Measurements from ENCODE around the gene P2RX2. TPM values are rescaled to one million over a fixed set of nuclear protein-coding genes. Genes with fewer than 3 reads are reported as not detected.
A peak's percentile ranks its signal among the peaks of the same experiment; 100 is the strongest.

P2RX2 gene
- total RNA-seq, 5 donors from 2014 or later (not counting 1 experiment from before 2014, with no cell fraction given) = not detected

DNA sequence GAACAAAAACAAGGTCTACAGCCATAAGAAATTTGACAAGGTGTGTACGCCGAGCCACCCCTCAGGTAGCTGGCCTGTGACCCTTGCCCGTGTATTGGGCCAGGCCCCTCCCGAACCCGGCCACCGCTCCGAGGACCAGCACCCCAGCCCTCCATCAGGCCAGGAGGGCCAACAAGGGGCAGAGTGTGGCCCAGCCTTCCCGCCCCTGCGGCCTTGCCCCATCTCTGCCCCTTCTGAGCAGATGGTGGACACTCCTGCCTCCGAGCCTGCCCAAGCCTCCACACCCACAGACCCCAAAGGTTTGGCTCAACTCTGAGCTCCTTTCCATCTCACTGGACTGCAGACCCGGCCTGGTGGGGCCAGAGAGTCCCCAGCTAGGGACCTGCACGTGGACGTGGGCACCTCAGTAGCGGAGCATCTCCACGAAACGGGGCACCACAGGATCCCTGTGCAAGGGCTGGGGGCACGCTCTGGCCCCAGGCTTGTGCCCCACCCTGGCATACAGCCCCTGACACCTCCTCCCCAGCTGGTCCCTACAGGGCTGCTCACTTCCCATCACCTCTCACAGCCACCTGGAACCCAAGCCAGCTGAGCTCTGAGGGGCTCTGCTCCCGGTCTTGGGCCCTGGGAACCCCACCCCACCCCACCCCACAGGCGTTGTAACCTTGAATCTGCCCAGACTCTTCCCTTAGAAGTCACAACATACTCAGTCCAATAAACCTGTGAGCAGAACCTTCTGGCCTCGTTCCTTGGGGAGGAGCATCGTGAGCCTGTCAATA lies 3.3 kb downstream of the P2RX2 start:
- peaks cover 9 to 32% of the 10 kb centered on the region in 2 experiments for H3K27me3 ChIP-seq (replicated peaks in 1 of 2; ENCODE audit: control insufficient read depth in 2 of 2, extremely low read depth in 1 of 2, insufficient read depth in 2 of 2, low read length in 1 of 2)
- ChIA-PET POLR2A (no interaction called here), CTCF (no interaction called here)
- H3K27ac ChIP-seq (ENCODE audit: low read length) = no peak overlapping the region
- 84% methylated on average over 21 of the region's 21 CpGs for WGBS (ENCODE audit: insufficient coverage)
- peaks cover 0 to 3% of the 10 kb centered on the region in 2 experiments for H3K4me1 ChIP-seq (ENCODE audit: control insufficient read depth in 1 of 2, extremely low read depth in 1 of 2, insufficient read depth in 2 of 2, low read length in 2 of 2)
- peaks cover 6% of the 10 kb centered on the region for H3K9me3 ChIP-seq
- Mint-ChIP-seq H3K27me3 (peaks cover 12 to 21% of the 10 kb centered on the region in 2 donors), H3K27ac (no peak overlapping the region), H3K9me3 (no peaks in the 10 kb centered on the region), H3K36me3 (peaks cover 5% of the 10 kb centered on the region), H3K4me3 (no peak overlapping the region), H3K4me1 (peaks cover 6 to 15% (median 8%) of the 10 kb centered on the region in 3 donors)
- no peak for DNase-seq
- H3K36me3 ChIP-seq (ENCODE audit: control insufficient read depth in 2 of 2, extremely low read depth in 1 of 2, insufficient read depth in 1 of 2, low read length in 1 of 2) = peaks cover 4 to 10% of the 10 kb centered on the region in 2 donors
- no peak for ATAC-seq (replicated peaks in 1 of 4)
- H3K4me3 ChIP-seq (ENCODE audit: control insufficient read depth in 1 of 2, extremely low read depth in 1 of 2, low read length in 1 of 2) = no peak overlapping the region

- Mint-ChIP-seq H3K4me1 (peaks cover 5 to 14% (median 6%) of the 10 kb centered on the region in 3 donors), H3K27me3 (peaks cover 7 to 15% of the 10 kb centered on the region in 2 donors), H3K36me3 (peaks cover 5% of the 10 kb centered on the region), H3K9me3 (no peaks in the 10 kb centered on the region), H3K4me3 (no peak overlapping the region), H3K27ac (no peak overlapping the region)
- Histone ChIP-seq H3K4me3 (ENCODE audit: control insufficient read depth in 1 of 2, extremely low read depth in 1 of 2, low read length in 1 of 2) (no peak overlapping the region), H3K9me3 (peaks cover under 1% of the 10 kb centered on the region), H3K27ac (ENCODE audit: low read length) (no peak overlapping the region), H3K27me3 (replicated peaks in 1 of 2; ENCODE audit: control insufficient read depth in 2 of 2, extremely low read depth in 1 of 2, insufficient read depth in 2 of 2, low read length in 1 of 2) (peaks cover 3 to 28% of the 10 kb centered on the region in 2 experiments), H3K4me1 (ENCODE audit: control insufficient read depth in 1 of 2, extremely low read depth in 1 of 2, insufficient read depth in 2 of 2, low read length in 2 of 2) (peaks cover 0 to 3% of the 10 kb centered on the region in 2 experiments), H3K36me3 (ENCODE audit: control insufficient read depth in 2 of 2, extremely low read depth in 1 of 2, insufficient read depth in 1 of 2, low read length in 1 of 2) (peaks cover 4 to 10% of the 10 kb centered on the region in 2 donors)
- DNase-seq (no peak), ATAC-seq (replicated peaks in 1 of 4) (peak in 1 of 4 experiments; percentile 7)
- 86% methylated on average over 9 of the region's 11 CpGs for WGBS (ENCODE audit: insufficient coverage)
- CTCF ChIA-PET = no interaction called here
- POLR2A ChIA-PET = no interaction called here
Observed at GRCh38 chr12:132622437-132623071, 4.0 kb downstream of the P2RX2 start.

DNA sequence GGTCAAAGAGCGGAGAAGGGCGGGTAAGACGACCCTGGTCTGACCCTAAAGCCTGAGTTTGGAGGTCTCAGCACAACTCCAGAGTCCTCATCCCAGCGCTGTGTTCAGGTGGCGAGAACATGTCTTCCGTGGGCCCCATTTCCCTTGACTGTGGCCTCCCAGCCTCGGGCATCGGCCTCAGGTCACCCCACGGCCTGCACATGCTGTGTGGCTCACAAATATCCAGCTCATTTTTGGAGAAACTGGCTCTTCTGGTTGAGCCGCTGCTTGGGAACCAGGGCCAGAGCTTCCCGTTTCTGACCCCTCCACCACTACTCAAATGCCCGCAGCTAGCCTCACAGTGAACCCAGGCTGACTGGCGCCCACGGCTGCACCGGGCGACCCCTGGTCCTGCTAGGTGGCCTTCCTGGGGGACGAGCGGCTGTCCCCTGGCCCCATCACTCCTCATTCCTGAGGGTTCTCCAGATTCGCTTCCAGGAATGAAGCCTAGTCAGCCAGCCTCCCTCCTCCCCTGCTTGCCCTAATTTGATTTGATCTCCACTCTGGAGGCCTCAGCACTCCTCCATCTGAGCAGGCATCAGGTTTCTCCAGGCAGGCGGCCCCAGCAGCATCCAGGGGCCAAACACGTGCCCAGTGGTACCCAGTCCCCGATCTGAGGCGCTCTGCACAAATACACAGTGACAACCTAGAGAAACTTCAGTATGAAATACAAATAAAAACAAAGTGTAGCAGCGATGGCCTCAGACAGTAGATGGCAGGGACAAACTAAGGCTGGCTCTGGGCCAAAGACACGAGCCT lies 4.7 kb downstream of the P2RX2 start:
- H3K27me3 ChIP-seq (replicated peaks in 1 of 2; ENCODE audit: control insufficient read depth in 2 of 2, extremely low read depth in 1 of 2, insufficient read depth in 2 of 2, low read length in 1 of 2) = peaks cover 0 to 21% of the 10 kb centered on the region in 2 experiments
- ChIA-PET CTCF (no interaction called here), POLR2A (no interaction called here)
- H3K27me3 Mint-ChIP-seq = peaks cover 0 to 7% of the 10 kb centered on the region in 2 donors
- H3K4me1 Mint-ChIP-seq = peaks cover 0 to 7% (median 0%) of the 10 kb centered on the region in 3 donors
- no peak for ATAC-seq (replicated peaks in 1 of 4)
- DNase-seq = no peak
- no peak overlapping the region for H3K27ac Mint-ChIP-seq
- no peak overlapping the region for H3K4me3 ChIP-seq (ENCODE audit: control insufficient read depth in 1 of 2, extremely low read depth in 1 of 2, low read length in 1 of 2)
- peaks cover 4 to 10% of the 10 kb centered on the region in 2 donors for H3K36me3 ChIP-seq (ENCODE audit: control insufficient read depth in 2 of 2, extremely low read depth in 1 of 2, insufficient read depth in 1 of 2, low read length in 1 of 2)
- no peak overlapping the region for H3K4me3 Mint-ChIP-seq
- H3K9me3 Mint-ChIP-seq = no peaks in the 10 kb centered on the region
- H3K4me1 ChIP-seq (ENCODE audit: control insufficient read depth in 1 of 2, extremely low read depth in 1 of 2, insufficient read depth in 2 of 2, low read length in 2 of 2) = peaks cover 0 to 1% of the 10 kb centered on the region in 2 experiments
- no peak overlapping the region for H3K27ac ChIP-seq (ENCODE audit: low read length)
- H3K36me3 Mint-ChIP-seq = peaks cover 5% of the 10 kb centered on the region
- no peaks in the 10 kb centered on the region for H3K9me3 ChIP-seq
- 84% methylated on average over 16 of the region's 25 CpGs for WGBS (ENCODE audit: insufficient coverage)

DNA sequence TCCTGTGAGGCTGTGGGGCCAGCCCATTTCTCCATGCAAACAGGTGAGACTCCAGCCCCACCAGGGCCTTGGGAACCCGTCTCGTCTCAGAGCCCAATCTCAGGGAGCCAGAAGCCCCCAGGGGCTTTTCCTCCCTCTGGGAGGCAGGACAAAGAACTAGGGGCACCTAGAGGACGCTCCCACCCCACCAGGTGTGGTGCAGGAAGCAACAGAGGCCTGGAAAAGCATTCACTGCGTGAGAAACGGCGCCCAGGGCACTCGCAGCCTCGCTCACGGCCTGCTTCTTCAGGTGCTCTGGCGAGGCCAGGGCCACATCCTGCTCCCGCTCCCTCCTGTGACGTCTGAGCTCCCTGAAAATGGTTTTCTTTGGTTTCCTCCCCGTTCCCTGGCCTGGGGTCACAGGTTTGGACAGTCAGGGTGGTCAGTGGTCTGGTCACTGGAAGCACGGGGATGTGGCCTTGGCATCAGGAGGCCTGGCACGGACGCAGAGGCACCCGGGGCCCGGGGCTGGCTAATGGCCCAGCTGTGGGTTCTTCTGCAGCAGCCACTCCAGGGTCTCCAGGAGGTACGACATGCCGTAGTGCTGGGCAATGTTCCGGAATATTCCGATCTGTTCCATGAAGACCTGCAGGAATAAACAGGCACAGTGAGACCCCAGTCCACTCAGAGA lies 5.7 kb downstream of the P2RX2 start:
- CTCF ChIA-PET = no interaction called here
- POLR2A ChIA-PET = no interaction called here

DNA sequence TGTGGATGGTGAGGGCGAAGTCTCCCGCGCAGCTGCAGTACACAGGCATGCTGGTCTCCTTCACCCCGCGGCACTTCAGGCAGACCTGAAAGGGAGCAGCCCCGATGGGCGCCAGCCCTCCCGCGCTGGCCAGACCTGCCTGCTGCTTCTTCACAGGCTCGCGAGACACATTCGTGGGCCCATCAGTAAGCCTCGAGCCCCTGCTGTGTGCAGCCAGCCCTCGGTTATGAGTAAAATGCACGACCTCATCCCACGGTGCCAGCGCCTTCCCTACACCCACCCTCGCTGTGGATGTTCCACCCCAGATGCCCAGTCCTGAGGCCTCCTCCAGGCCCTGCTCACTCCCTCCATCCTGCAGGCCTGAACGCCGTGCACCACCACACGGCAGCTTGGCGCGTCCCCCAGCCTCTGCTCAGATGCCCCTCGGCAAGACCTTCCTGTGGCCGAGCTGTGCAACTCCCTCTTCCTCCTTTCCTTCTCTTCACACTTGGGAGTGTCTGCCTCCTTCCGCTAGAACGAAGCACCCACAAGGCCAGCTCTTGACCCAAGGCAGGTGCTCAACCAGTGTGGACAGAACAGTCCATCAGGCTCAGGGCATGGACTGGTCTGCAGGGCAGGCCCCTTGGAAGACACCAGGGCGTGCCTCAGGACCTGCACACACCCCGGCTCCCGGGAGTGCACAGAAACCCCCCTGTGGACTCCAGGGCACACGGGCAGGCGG lies 6.5 kb downstream of the P2RX2 start:
- ChIA-PET CTCF (no interaction called here), POLR2A (no interaction called here)
- Histone ChIP-seq H3K36me3 (ENCODE audit: control insufficient read depth in 2 of 2, extremely low read depth in 1 of 2, insufficient read depth in 1 of 2, low read length in 1 of 2) (peaks cover 8 to 10% of the 10 kb centered on the region in 2 donors), H3K4me1 (ENCODE audit: control insufficient read depth in 1 of 2, extremely low read depth in 1 of 2, insufficient read depth in 2 of 2, low read length in 2 of 2) (no peaks in the 10 kb centered on the region), H3K27me3 (replicated peaks in 1 of 2; ENCODE audit: control insufficient read depth in 2 of 2, extremely low read depth in 1 of 2, insufficient read depth in 2 of 2, low read length in 1 of 2) (peaks cover 0 to 11% of the 10 kb centered on the region in 2 experiments), H3K4me3 (ENCODE audit: control insufficient read depth in 1 of 2, extremely low read depth in 1 of 2, low read length in 1 of 2) (no peak overlapping the region), H3K9me3 (no peaks in the 10 kb centered on the region), H3K27ac (ENCODE audit: low read length) (no peak overlapping the region)
- no peak for ATAC-seq (replicated peaks in 1 of 4)
- WGBS (ENCODE audit: insufficient coverage) = 88% methylated on average over 24 of the region's 32 CpGs
- no peaks in the 10 kb centered on the region for H3K9me3 Mint-ChIP-seq
- peaks cover 0 to 7% (median 0%) of the 10 kb centered on the region in 3 donors for H3K4me1 Mint-ChIP-seq
- H3K36me3 Mint-ChIP-seq = peaks cover 15% of the 10 kb centered on the region
- H3K4me3 Mint-ChIP-seq = no peak overlapping the region
- no peak overlapping the region for H3K27ac Mint-ChIP-seq
- peaks cover 0 to 7% of the 10 kb centered on the region in 2 donors for H3K27me3 Mint-ChIP-seq
- DNase-seq = no peak

More for the DNA sequence above, 5.7 kb downstream of the P2RX2 start:
- H3K4me3 ChIP-seq (ENCODE audit: control insufficient read depth in 1 of 2, extremely low read depth in 1 of 2, low read length in 1 of 2) = no peak overlapping the region
- H3K9me3 ChIP-seq = no peaks in the 10 kb centered on the region
- peaks cover 4 to 10% of the 10 kb centered on the region in 2 donors for H3K36me3 ChIP-seq (ENCODE audit: control insufficient read depth in 2 of 2, extremely low read depth in 1 of 2, insufficient read depth in 1 of 2, low read length in 1 of 2)
- Mint-ChIP-seq H3K36me3 (peaks cover 7% of the 10 kb centered on the region), H3K9me3 (no peaks in the 10 kb centered on the region), H3K4me3 (no peak overlapping the region), H3K27ac (no peak overlapping the region), H3K4me1 (peaks cover 0 to 7% (median 0%) of the 10 kb centered on the region in 3 donors), H3K27me3 (peaks cover 0 to 7% of the 10 kb centered on the region in 2 donors)
- peaks cover 0 to 18% of the 10 kb centered on the region in 2 experiments for H3K27me3 ChIP-seq (replicated peaks in 1 of 2; ENCODE audit: control insufficient read depth in 2 of 2, extremely low read depth in 1 of 2, insufficient read depth in 2 of 2, low read length in 1 of 2)
- WGBS (ENCODE audit: insufficient coverage) = 96% methylated on average over 21 of the region's 22 CpGs
- ATAC-seq (replicated peaks in 1 of 4) (no peak), DNase-seq (no peak)
- no peaks in the 10 kb centered on the region for H3K4me1 ChIP-seq (ENCODE audit: control insufficient read depth in 1 of 2, extremely low read depth in 1 of 2, insufficient read depth in 2 of 2, low read length in 2 of 2)
- H3K27ac ChIP-seq (ENCODE audit: low read length) = no peak overlapping the region
